Erythroblast (primary cell): ENCODE data around the gene MAP7D2.

Experiments
- GATA1 ChIP-seq: IDR thresholded peaks from 2 replicates; pipeline ENCODE4 v1.6.1; 2011; ENCODE audit warnings: low read depth, mild to moderate bottlenecking, control low read depth, low read length, moderate library complexity
- POLR2A ChIP-seq: IDR thresholded peaks from 2 replicates; pipeline ENCODE4 v1.6.1; 2011; ENCODE audit warnings: mild to moderate bottlenecking, low read length

DNA sequence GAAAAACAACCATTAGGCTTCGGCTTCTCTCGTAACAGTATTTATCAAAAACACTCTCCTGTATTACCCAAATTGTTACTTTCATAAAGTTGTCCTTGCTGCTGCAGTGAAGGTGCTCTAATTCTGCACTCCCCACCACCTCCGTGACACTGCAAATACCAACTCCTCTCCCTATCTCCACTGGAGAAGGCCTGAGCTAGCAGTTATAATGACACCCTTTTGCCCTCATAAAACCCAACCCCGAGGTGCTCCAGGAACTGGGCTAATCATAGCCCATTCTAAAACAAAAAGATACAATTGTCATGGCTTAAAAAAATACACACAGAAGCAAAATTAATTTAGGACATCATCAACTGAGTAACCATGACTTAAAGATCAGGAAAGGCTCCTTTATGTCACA, 59.2 kb downstream of the MAP7D2 start:
- TF ChIP-seq POLR2A = no peak
- TF ChIP-seq GATA1 = no peak
